Measurements from ENCODE around the gene NPAT. TPM values are rescaled to one million over a fixed set of nuclear protein-coding genes. Genes with fewer than 3 reads are reported as not detected.

NPAT gene
- total and polyA plus RNA-seq, 10 of the 15 experiments (the other 5 are each of a cell fraction or from before 2014, with no cell fraction given) = 7.5 to 32.8 (median 20.1) TPM

DNA sequence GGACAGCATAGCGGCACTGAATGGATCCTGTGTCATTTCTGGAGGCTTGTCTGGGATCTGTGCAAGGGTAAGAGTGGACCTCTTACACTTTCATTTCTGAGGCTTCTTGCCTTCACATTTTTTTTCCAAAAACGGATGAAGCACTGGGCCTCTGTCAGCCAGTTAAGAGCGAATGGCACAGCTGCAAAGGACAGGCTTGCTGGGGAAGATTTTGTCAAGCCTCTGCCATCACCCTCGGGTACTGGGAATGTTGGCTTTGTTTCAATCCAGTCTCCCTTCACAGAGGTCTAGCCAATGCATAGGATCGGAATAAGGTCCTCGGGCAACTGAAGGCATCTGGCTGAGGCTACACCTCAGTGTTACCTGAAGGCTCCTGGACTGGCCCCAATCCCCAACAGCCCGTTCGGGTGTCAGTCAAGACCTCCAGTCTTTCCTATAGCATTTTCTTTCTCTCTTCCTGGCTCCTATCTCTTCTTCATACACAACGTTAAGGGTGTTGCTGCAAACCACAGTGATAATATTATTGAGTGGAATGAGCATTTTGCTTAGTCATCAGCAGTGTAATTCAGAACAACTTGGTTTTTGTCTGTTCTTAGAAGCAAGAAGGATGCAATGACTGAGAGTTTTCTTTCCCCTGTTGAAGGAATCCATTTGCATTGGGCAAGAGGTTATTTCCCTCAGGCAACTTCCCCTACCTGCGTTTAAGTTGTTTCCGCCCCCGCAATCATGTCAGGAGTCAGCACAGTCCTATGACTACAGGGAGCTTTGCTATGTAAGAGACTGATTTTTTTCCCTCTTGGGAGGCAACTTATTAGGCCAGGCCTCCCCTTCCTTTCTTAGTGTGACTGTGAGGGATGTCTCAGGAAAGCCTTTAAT, 22.8 kb downstream of the NPAT start (continued):
- TF ChIP-seq, protein P1, sequence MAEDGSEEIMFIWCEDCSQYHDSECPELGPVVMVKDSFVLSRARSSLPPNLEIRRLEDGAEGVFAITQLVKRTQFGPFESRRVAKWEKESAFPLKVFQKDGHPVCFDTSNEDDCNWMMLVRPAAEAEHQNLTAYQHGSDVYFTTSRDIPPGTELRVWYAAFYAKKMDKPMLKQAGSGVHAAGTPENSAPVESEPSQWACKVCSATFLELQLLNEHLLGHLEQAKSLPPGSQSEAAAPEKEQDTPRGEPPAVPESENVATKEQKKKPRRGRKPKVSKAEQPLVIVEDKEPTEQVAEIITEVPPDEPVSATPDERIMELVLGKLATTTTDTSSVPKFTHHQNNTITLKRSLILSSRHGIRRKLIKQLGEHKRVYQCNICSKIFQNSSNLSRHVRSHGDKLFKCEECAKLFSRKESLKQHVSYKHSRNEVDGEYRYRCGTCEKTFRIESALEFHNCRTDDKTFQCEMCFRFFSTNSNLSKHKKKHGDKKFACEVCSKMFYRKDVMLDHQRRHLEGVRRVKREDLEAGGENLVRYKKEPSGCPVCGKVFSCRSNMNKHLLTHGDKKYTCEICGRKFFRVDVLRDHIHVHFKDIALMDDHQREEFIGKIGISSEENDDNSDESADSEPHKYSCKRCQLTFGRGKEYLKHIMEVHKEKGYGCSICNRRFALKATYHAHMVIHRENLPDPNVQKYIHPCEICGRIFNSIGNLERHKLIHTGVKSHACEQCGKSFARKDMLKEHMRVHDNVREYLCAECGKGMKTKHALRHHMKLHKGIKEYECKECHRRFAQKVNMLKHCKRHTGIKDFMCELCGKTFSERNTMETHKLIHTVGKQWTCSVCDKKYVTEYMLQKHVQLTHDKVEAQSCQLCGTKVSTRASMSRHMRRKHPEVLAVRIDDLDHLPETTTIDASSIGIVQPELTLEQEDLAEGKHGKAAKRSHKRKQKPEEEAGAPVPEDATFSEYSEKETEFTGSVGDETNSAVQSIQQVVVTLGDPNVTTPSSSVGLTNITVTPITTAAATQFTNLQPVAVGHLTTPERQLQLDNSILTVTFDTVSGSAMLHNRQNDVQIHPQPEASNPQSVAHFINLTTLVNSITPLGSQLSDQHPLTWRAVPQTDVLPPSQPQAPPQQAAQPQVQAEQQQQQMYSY (CRISPR knock-in tag; IDR thresholded peaks at IDR 0.05) = no peak
- TF ChIP-seq GATAD2B (conservative IDR thresholded peaks at IDR 0.05; ENCODE audit: low read depth) (no peak), TAF1 (IDR thresholded peaks at IDR 0.05; ENCODE audit: borderline replicate concordance, low read depth, low read length) (no peak)

DNA sequence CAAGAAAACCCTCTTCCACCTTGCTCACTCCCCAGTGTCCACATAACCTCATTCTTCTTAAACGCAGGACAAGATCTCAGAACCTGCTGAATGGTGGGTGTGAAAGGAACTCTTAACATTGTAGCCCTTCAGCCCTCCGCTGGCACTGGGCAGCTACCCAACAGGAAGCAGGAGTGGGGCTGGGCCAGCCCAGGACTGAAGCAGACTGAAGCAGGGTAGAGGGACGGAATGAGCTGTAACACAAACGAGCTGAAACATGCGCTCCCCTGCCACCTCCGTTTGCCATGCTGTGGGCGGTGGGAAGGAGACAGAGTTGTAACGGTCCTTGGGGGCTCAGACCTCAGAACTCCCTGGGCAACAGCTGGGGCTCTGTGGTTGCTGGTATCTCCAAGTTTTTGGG, 23.6 kb downstream of the NPAT start:
- H3K9me3 ChIP-seq (replicated peaks; ENCODE audit: control insufficient read depth, insufficient read depth, low read length) = peaks cover 9% of the 10 kb centered on the region; the same call in 2 of the 3 replicates
- intact Hi-C loops (cut with micrococcal nuclease; ENCODE audit: unreplicated experiment) = no loop called here
- SMC1A ChIA-PET (ENCODE audit: uncharacterized antibody, unreplicated experiment) = interaction anchor here (1.1 to 3.0 kb wide), 2 partner anchors 23 to 26 kb away, joined by 3 to 14 read pairs; partner anchors contain the start of gene NPAT
- no peak overlapping the region for H3K27ac ChIP-seq (ENCODE audit: control insufficient read depth, insufficient read depth)
- no TSS peak for BruUV-seq (replicated peaks)
- ATAC-seq (no peak), FAIRE-seq (no peak), DNase-seq (ENCODE audit: low read depth, low spot score) (no peak)
- peaks cover 2 to 6% of the 10 kb centered on the region in 2 experiments for H3K36me3 ChIP-seq (ENCODE audit: control insufficient read depth in 2 of 2, insufficient read depth in 2 of 2, low read length in 1 of 2)
- 98% methylated on average over 5 of the region's 8 CpGs for WGBS (ENCODE audit: insufficient coverage, insufficient replicate concordance, low lambda C conversion rate, missing lambda C conversion rate)
- CTCF ChIA-PET = no interaction called here
- peaks cover 45% of the 10 kb centered on the region for H3K79me2 ChIP-seq (ENCODE audit: control insufficient read depth, insufficient read depth, low read length)
- RAD21 ChIA-PET (ENCODE audit: unreplicated experiment) = interaction anchor here (0.6 to 1.2 kb wide), 3 partner anchors 22 to 43 kb away, joined by 3 to 4 read pairs (median 3); no protein-coding TSS in a partner anchor
- POLR2A ChIA-PET = interaction anchor here (0.5 kb wide), 1 partner anchor 11 kb away, joined by 9 read pairs; no protein-coding TSS in a partner anchor
- no peak overlapping the region for H3K4me2 ChIP-seq (ENCODE audit: control insufficient read depth, insufficient read depth)
- H2AFZ ChIP-seq (ENCODE audit: control insufficient read depth, low read depth, low read length) = no peak overlapping the region
- H3K9ac ChIP-seq (ENCODE audit: control insufficient read depth, insufficient read depth, low read length) = no peak overlapping the region
- H3K4me3 ChIP-seq = no peak overlapping the region
- no peaks in the 10 kb centered on the region for H4K20me1 ChIP-seq (ENCODE audit: control insufficient read depth, insufficient read depth)
- H3K27me3 ChIP-seq (replicated peaks in 1 of 2; ENCODE audit: control insufficient read depth in 2 of 2, insufficient read depth in 2 of 2, low read length in 1 of 2) = no peaks in the 10 kb centered on the region
- peaks cover 35% of the 10 kb centered on the region for H3K4me1 ChIP-seq (ENCODE audit: control insufficient read depth, insufficient read depth, low read length)
- in situ Hi-C loops (cut with MboI) = no loop called here
- TF ChIP-seq SP1 (IDR thresholded peaks at IDR 0.05; ENCODE audit: low read depth, low read length) (no peak), NR2F1 (conservative IDR thresholded peaks at IDR 0.05) (no peak), SMC3 (IDR thresholded peaks at IDR 0.05; ENCODE audit: borderline replicate concordance, low read length) (no peak)
- TF ChIP-seq, protein P2, sequence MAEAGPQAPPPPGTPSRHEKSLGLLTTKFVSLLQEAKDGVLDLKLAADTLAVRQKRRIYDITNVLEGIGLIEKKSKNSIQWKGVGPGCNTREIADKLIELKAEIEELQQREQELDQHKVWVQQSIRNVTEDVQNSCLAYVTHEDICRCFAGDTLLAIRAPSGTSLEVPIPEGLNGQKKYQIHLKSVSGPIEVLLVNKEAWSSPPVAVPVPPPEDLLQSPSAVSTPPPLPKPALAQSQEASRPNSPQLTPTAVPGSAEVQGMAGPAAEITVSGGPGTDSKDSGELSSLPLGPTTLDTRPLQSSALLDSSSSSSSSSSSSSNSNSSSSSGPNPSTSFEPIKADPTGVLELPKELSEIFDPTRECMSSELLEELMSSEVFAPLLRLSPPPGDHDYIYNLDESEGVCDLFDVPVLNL (IDR thresholded peaks at IDR 0.05; ENCODE audit: low read depth, low read length) = no peak
- TF ChIP-seq, protein P3, sequence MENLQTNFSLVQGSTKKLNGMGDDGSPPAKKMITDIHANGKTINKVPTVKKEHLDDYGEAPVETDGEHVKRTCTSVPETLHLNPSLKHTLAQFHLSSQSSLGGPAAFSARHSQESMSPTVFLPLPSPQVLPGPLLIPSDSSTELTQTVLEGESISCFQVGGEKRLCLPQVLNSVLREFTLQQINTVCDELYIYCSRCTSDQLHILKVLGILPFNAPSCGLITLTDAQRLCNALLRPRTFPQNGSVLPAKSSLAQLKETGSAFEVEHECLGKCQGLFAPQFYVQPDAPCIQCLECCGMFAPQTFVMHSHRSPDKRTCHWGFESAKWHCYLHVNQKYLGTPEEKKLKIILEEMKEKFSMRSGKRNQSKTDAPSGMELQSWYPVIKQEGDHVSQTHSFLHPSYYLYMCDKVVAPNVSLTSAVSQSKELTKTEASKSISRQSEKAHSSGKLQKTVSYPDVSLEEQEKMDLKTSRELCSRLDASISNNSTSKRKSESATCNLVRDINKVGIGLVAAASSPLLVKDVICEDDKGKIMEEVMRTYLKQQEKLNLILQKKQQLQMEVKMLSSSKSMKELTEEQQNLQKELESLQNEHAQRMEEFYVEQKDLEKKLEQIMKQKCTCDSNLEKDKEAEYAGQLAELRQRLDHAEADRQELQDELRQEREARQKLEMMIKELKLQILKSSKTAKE (IDR thresholded peaks at IDR 0.05; ENCODE audit: low read depth, poor library complexity, severe bottlenecking) = no peak
- TF ChIP-seq, protein P4, sequence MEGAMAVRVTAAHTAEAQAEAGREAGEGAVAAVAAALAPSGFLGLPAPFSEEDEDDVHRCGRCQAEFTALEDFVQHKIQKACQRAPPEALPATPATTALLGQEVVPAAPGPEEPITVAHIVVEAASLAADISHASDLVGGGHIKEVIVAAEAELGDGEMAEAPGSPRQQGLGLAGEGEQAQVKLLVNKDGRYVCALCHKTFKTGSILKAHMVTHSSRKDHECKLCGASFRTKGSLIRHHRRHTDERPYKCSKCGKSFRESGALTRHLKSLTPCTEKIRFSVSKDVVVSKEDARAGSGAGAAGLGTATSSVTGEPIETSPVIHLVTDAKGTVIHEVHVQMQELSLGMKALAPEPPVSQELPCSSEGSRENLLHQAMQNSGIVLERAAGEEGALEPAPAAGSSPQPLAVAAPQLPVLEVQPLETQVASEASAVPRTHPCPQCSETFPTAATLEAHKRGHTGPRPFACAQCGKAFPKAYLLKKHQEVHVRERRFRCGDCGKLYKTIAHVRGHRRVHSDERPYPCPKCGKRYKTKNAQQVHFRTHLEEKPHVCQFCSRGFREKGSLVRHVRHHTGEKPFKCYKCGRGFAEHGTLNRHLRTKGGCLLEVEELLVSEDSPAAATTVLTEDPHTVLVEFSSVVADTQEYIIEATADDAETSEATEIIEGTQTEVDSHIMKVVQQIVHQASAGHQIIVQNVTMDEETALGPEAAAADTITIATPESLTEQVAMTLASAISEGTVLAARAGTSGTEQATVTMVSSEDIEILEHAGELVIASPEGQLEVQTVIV (IDR thresholded peaks at IDR 0.05; ENCODE audit: borderline replicate concordance, partially characterized antibody) = no peak
